SU-DHL-6 (cell line): Measurements from ENCODE around the gene MAP2K7.

Experiments used
- H2AFZ ChIP-seq: fragments of 200-600 bp; sonication (generic); 2 replicates; pipeline ENCODE4 v1.6.1; 2014; ENCODE audit warnings: low read depth, mild to moderate bottlenecking, moderate library complexity, mixed read lengths, antibody characterized with exemption, low read length; ENCODE audit not compliant: severe bottlenecking
- H3F3A ChIP-seq: fragments of 200-600 bp; shearing (Covaris generic); 2 replicates; pipeline ENCODE4 v1.6.0; 2016; ENCODE audit warnings: antibody characterized with exemption, mild to moderate bottlenecking; ENCODE audit not compliant: insufficient read depth
- H3K27ac ChIP-seq: fragments of 200-600 bp; sonication (generic); 2 replicates; pipeline ENCODE4 v1.5.1; 2016; ENCODE audit warnings: low read depth, mild to moderate bottlenecking, low read length, moderate library complexity, mixed read lengths
- H3K27me3 ChIP-seq: fragments of 200-600 bp; sonication (generic), shearing (Covaris generic); 2 replicates; pipeline ENCODE4 v1.6.0; 2014; ENCODE audit warnings: mild to moderate bottlenecking, low read length
- H3K36me3 ChIP-seq: fragments of 200-600 bp; sonication (generic); 2 replicates; pipeline ENCODE4 v1.6.1; 2014; ENCODE audit warnings: mild to moderate bottlenecking, low read length, mixed read lengths
- H3K4me2 ChIP-seq: fragments of 300-600, 200-600 bp; shearing (Covaris generic), sonication (generic); 2 replicates; pipeline ENCODE4 v1.6.0; 2014; ENCODE audit warnings: low read length, low read depth, mild to moderate bottlenecking; ENCODE audit not compliant: poor library complexity, severe bottlenecking
- H3K4me3 ChIP-seq: fragments of 200-600 bp; sonication (generic); 2 replicates; pipeline ENCODE4 v1.5.1; 2014; ENCODE audit warnings: antibody characterized with exemption, low read length, mild to moderate bottlenecking, mixed read lengths; ENCODE audit not compliant: insufficient read depth, poor library complexity, severe bottlenecking
- H3K79me2 ChIP-seq: fragments of 200-600 bp; sonication (generic); 2 replicates; pipeline ENCODE4 v1.6.1; 2014; ENCODE audit warnings: mild to moderate bottlenecking, low read length, moderate library complexity; ENCODE audit not compliant: insufficient read depth
- H3K9ac ChIP-seq: fragments of 200-600 bp; sonication (generic); 2 replicates; pipeline ENCODE4 v1.7.0; 2014; ENCODE audit warnings: mild to moderate bottlenecking, low read length
- H3K9me2 ChIP-seq: fragments of 200-600 bp; sonication (generic); replicated peaks from 2 replicates; pipeline ENCODE4 v1.6.1; 2014; ENCODE audit warnings: low read length; ENCODE audit not compliant: insufficient read depth
- H3K9me3 ChIP-seq: fragments of 200-600 bp; sonication (generic); 2 replicates; pipeline ENCODE4 v1.6.1; 2014; ENCODE audit warnings: low read length, mixed read lengths; ENCODE audit not compliant: insufficient read depth
- H4K20me1 ChIP-seq: fragments of 200-600 bp; sonication (generic); 2 replicates; pipeline ENCODE4 v1.6.1; 2014; ENCODE audit warnings: low read depth, mild to moderate bottlenecking, antibody characterized with exemption, low read length, moderate library complexity, mixed read lengths
- CTCF ChIP-seq: fragments of 200-600 bp; sonication (generic); IDR thresholded peaks from one replicate; pipeline ENCODE4 v1.5.1; 2017; ENCODE audit warnings: antibody characterized with exemption, mild to moderate bottlenecking, low read length, moderate library complexity; ENCODE audit not compliant: insufficient read depth, poor library complexity, severe bottlenecking
- EZH2phosphoT487 ChIP-seq: fragments of 200-600 bp; sonication (generic), shearing (Covaris generic); conservative IDR thresholded peaks from 2 replicates; pipeline ENCODE4 v1.6.1; 2018; ENCODE audit warnings: mild to moderate bottlenecking, antibody characterized with exemption, low read length, moderate library complexity, mixed read lengths

The MAP2K7 gene

DNA sequence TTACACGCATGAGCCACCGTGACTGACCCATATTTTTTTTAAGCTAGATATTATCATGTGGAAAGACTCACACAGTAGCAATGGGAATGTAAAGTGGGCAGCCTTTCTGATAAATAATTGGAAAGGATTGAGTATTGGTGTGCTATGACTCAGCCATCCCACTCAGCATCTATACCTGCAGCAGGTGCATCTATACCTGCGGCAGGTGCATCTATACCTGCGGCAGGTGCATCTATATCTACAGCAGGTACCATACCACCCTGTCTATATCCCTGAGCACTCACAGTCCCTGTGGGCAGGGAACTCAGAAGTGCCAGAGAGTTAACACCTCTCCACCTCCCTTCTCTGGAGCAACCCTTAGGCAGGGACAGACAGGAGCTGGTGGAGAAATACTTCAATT lies 20.6 kb upstream of the MAP2K7 start:
- Histone ChIP-seq H3K36me3 (no peaks in the 10 kb centered on the region), H3K27ac (no peak overlapping the region), H3K79me2 (no peaks in the 10 kb centered on the region), H3F3A (no peaks in the 10 kb centered on the region), H3K9ac (no peak overlapping the region), H3K9me3 (no peaks in the 10 kb centered on the region), H3K27me3 (no peaks in the 10 kb centered on the region), H3K4me2 (no peak overlapping the region), H2AFZ (no peak overlapping the region), H3K9me2 (no peaks in the 10 kb centered on the region), H3K4me3 (no peak overlapping the region), H4K20me1 (no peaks in the 10 kb centered on the region)
- TF ChIP-seq CTCF (no peak), EZH2phosphoT487 (no peak)

- no peaks in the 10 kb centered on the region for H3F3A ChIP-seq
- no peak for TF ChIP-seq CTCF
- no peak for TF ChIP-seq EZH2phosphoT487
- H4K20me1 ChIP-seq, result no peaks in the 10 kb centered on the region
- no peaks in the 10 kb centered on the region for H3K79me2 ChIP-seq
- no peaks in the 10 kb centered on the region for H3K9me3 ChIP-seq
- H3K4me2 ChIP-seq, result no peak overlapping the region
- no peak overlapping the region for H3K4me3 ChIP-seq
- no peak overlapping the region for H2AFZ ChIP-seq
- no peaks in the 10 kb centered on the region for H3K9me2 ChIP-seq
- H3K27ac ChIP-seq, result no peak overlapping the region
- no peaks in the 10 kb centered on the region for H3K27me3 ChIP-seq
- no peaks in the 10 kb centered on the region for H3K36me3 ChIP-seq
- no peak overlapping the region for H3K9ac ChIP-seq
Measured at GRCh38 chr19:7883796-7884570, 19.7 kb upstream of the MAP2K7 start.

DNA sequence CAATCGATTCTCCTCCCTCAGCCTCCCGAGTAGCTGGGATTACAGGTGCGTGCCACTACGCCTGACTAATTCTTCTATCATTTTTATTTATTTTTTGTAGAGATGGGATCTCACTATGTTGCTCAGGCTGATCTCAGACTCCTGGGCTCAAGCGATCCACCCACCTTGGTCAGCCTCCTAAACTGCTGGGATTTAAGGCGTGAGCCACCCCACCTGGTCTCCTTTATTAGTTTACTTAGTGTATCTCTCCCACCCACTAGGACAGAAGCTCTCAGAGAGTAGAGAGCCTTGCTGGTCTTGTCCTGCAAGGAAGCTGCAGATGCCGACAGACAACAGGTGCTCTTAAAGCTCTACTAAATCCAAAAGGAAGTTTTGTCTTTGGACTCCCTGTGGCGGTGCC lies 17.9 kb upstream of the MAP2K7 start:
- H3K9me2 ChIP-seq, result no peaks in the 10 kb centered on the region
- no peak overlapping the region for H3K9ac ChIP-seq
- H3K9me3 ChIP-seq, result no peaks in the 10 kb centered on the region
- H3K4me2 ChIP-seq, result no peak overlapping the region
- no peak overlapping the region for H3K27ac ChIP-seq
- H3K4me3 ChIP-seq, result no peak overlapping the region
- H3K36me3 ChIP-seq, result no peaks in the 10 kb centered on the region
- no peaks in the 10 kb centered on the region for H4K20me1 ChIP-seq
- H3K27me3 ChIP-seq, result no peaks in the 10 kb centered on the region
- no peak for TF ChIP-seq EZH2phosphoT487
- TF ChIP-seq CTCF, result no peak
- no peak overlapping the region for H2AFZ ChIP-seq
- H3F3A ChIP-seq, result no peaks in the 10 kb centered on the region
- no peaks in the 10 kb centered on the region for H3K79me2 ChIP-seq
